OCI-LY3 (cell line): ENCODE data around the gene PSMD14.
A peak's percentile ranks its signal among the peaks of the same experiment; 100 is the strongest.

ENCODE experiments used
- H2AFZ ChIP-seq: fragments of 200-600, 300-600 bp; shearing (Covaris generic); 2 replicates; pipeline ENCODE4 v1.6.0; 2014; ENCODE audit warnings: antibody characterized with exemption, low read depth, low read length
- H3K27ac ChIP-seq: fragments of 200-600, 300-600 bp; sonication (generic); 2 replicates; pipeline ENCODE4 v1.5.1; 2014; ENCODE audit warnings: mild to moderate bottlenecking, low read length, moderate library complexity, mixed read lengths
- H3K27me3 ChIP-seq: fragments of 200-600, 300-600 bp; sonication (generic); 2 replicates; pipeline ENCODE4 v1.6.1; 2014; ENCODE audit warnings: low read depth, low read length, mixed read lengths
- H3K36me3 ChIP-seq: fragments of 200-600, 300-600 bp; sonication (generic); replicated peaks from 2 replicates; pipeline ENCODE3; 2014; ENCODE audit warnings: low read depth, low read length, mixed read lengths
- H3K4me1 ChIP-seq: fragments of 300-600, 200-600 bp; sonication (generic); 2 replicates; pipeline ENCODE4 v1.6.1; 2014; ENCODE audit warnings: low read length, mixed read lengths
- H3K4me2 ChIP-seq: fragments of 200-600, 300-600 bp; sonication (generic); 2 replicates; pipeline ENCODE4 v1.6.1; 2014; ENCODE audit warnings: low read length, mixed read lengths
- H3K4me3 ChIP-seq: fragments of 300-600, 200-600 bp; sonication (generic); 2 replicates; pipeline ENCODE4 v1.5.1; 2014; ENCODE audit warnings: antibody characterized with exemption, mild to moderate bottlenecking, low read length, moderate library complexity
- H3K79me2 ChIP-seq: fragments of 300-600, 200-600 bp; shearing (Covaris generic); 2 replicates; pipeline ENCODE4 v1.6.1; 2014; ENCODE audit warnings: mild to moderate bottlenecking, low read length, mixed read lengths
- H3K9ac ChIP-seq: fragments of 300-600, 200-600 bp; shearing (Covaris generic); 2 replicates; pipeline ENCODE4 v1.6.0; 2014; ENCODE audit warnings: mild to moderate bottlenecking, low read length, moderate library complexity
- H3K9me3 ChIP-seq: fragments of 200-600, 300-600 bp; shearing (Covaris generic); 2 replicates; pipeline ENCODE4 v1.6.1; 2014; ENCODE audit warnings: low read length, mixed read lengths; ENCODE audit not compliant: insufficient read depth
- H4K20me1 ChIP-seq: fragments of 200-600, 300-600 bp; sonication (generic); 2 replicates; pipeline ENCODE4 v1.6.1; 2016; ENCODE audit warnings: low read length, mixed read lengths; ENCODE audit not compliant: insufficient read depth
- EZH2phosphoT487 ChIP-seq: fragments of 200-600 bp; shearing (Covaris generic); IDR thresholded peaks from 2 replicates; pipeline ENCODE4 v1.6.1; 2018; ENCODE audit warnings: antibody characterized with exemption, mixed run types, low read depth
- TF ChIP-seq, protein P1 (sequence below): fragments of 200-600, 300-600 bp; sonication (generic); IDR thresholded peaks from 2 replicates; pipeline ENCODE4 v1.5.1; 2014; ENCODE audit warnings: antibody characterized with exemption, low read length, low read depth

PSMD14 gene

DNA sequence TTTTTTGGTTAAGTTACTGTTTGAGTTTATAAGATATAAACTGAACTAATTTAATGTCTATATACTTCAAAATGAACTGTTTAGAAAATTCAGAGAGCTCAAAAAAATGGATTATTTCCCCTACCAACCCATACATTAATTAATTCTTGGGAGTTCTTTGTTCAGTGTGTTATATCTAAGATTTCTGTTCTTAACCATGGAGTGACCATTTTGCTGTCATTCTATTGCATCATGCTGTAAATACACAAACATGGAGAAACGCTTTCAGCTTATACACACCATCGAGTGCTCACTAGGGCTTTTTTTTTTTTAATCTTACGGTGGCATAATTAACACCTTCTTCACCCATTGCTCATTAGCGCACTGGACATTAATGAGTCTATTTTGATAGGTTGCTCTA is 74.5 kb downstream of the PSMD14 start:
- Histone ChIP-seq H3K4me3 (no peak overlapping the region), H3K27ac (no peak overlapping the region), H3K4me2 (no peak overlapping the region), H3K9me3 (no peaks in the 10 kb centered on the region), H4K20me1 (no peaks in the 10 kb centered on the region), H3K9ac (no peak overlapping the region), H3K79me2 (no peaks in the 10 kb centered on the region), H3K4me1 (peaks cover 25% of the 10 kb centered on the region), H3K36me3 (peaks cover 6% of the 10 kb centered on the region), H3K27me3 (no peaks in the 10 kb centered on the region), H2AFZ (no peak overlapping the region)
- TF ChIP-seq EZH2phosphoT487: no peak
- TF ChIP-seq, protein P1, sequence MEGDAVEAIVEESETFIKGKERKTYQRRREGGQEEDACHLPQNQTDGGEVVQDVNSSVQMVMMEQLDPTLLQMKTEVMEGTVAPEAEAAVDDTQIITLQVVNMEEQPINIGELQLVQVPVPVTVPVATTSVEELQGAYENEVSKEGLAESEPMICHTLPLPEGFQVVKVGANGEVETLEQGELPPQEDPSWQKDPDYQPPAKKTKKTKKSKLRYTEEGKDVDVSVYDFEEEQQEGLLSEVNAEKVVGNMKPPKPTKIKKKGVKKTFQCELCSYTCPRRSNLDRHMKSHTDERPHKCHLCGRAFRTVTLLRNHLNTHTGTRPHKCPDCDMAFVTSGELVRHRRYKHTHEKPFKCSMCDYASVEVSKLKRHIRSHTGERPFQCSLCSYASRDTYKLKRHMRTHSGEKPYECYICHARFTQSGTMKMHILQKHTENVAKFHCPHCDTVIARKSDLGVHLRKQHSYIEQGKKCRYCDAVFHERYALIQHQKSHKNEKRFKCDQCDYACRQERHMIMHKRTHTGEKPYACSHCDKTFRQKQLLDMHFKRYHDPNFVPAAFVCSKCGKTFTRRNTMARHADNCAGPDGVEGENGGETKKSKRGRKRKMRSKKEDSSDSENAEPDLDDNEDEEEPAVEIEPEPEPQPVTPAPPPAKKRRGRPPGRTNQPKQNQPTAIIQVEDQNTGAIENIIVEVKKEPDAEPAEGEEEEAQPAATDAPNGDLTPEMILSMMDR: no peak

DNA sequence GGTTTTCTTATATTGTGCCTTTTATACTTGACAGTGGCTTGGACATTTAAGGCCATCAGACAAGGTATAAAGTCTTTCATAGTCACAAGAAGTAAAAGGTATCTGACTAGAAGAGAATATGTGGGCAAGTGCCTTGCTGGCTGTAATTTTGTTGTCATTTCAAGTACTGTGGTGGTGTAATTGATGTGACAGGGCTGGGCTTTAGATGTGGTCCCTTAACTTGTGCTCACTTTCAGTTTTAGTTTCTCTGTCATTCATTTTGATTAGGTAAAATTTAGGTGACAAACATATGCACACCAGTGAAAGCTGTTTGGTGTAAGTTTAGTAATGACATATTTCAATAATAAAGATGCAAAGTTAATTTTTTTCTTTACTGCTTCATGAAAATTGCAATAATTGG is 76.6 kb downstream of the PSMD14 start:
- TF ChIP-seq, protein P1: no peak
- TF ChIP-seq EZH2phosphoT487: no peak
- Histone ChIP-seq H3K4me3 (no peak overlapping the region), H4K20me1 (0 out of 2 replicates have a peak, but pooled peaks cover 2% of the 10 kb centered on the region), H3K9ac (no peak overlapping the region), H3K9me3 (no peaks in the 10 kb centered on the region), H3K27me3 (no peaks in the 10 kb centered on the region), H2AFZ (no peak overlapping the region), H3K36me3 (peaks cover 11% of the 10 kb centered on the region), H3K4me2 (no peak overlapping the region), H3K4me1 (peaks cover 38% of the 10 kb centered on the region), H3K27ac (no peak overlapping the region), H3K79me2 (peaks cover 4% of the 10 kb centered on the region)

DNA sequence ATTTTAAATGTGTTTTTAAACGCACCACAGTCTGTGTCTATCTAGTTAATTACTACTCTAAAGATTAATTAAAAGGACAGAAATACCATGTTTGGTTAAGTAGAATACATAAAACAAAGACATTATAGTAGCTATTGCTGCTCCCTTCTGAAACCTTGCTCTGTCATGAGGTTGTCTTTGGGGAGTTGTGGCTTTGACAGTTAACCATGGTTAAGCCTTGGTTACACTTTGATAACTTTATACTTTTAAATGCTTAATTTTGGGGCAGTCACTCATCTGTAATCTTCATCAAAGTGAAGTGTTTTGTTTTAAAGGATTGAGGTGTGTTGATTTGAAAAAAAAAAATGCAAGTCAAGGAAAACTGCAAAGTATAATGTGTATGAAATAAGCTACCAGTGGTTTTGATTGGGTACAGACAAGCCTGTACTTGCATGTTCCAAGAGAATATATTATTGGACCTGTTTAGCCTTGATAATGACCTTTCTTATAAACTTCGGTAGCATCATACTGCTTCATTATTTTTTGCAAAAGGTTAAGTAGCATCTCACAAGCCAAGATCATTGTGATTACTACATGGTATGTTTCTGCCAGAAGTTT is 78.1 kb downstream of the PSMD14 start:
- H4K20me1 ChIP-seq: 0 out of 2 replicates have a peak, but pooled peaks cover 2% of the 10 kb centered on the region
- H3K79me2 ChIP-seq: peaks cover 4% of the 10 kb centered on the region
- H3K27ac ChIP-seq: no peak overlapping the region
- H3K27me3 ChIP-seq: no peaks in the 10 kb centered on the region
- peaks cover 45% of the 10 kb centered on the region for H3K4me1 ChIP-seq
- no peaks in the 10 kb centered on the region for H3K9me3 ChIP-seq
- no peak overlapping the region for H2AFZ ChIP-seq
- H3K36me3 ChIP-seq: peaks cover 17% of the 10 kb centered on the region
- no peak overlapping the region for H3K4me2 ChIP-seq
- no peak for TF ChIP-seq EZH2phosphoT487
- TF ChIP-seq, protein P1: no peak
- no peak overlapping the region for H3K4me3 ChIP-seq
- no peak overlapping the region for H3K9ac ChIP-seq

DNA sequence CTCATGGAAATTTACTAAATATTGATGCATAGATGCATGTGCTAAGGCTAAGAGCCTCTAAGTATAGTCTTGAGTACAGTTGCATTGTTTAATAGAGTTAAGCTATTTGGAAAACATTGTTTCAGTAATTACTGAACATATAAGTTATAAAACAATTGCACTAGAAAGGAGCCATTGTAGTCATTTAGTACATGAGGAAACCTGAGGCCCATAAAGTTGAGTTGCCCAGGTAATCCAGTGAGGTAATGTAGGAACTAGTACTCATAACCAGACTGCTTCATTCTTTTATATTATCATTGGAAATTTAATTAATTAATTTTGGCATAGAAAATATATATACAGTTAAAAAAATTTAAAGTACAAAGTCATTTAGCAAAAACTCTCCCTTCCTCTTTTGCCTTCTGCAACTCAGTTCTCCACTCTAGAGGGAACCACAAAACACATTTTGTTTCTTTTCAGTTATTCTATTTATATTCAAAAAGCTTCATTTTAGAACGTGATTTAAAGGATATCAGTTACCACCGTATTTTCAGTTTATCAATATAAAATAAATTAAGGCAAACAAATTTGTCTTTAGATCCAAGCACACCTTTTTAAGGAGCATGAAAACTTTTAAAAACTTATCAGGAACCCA is 80.0 kb downstream of the PSMD14 start:
- Histone ChIP-seq H3K79me2 (peaks cover 4% of the 10 kb centered on the region), H3K4me2 (peak overlapping the region; percentile 69), H3K36me3 (peaks cover 25% of the 10 kb centered on the region), H3K9ac (no peak overlapping the region), H3K9me3 (no peaks in the 10 kb centered on the region), H4K20me1 (0 out of 2 replicates have a peak, but pooled peaks cover 2% of the 10 kb centered on the region), H3K27ac (peak overlapping the region; percentile 39), H3K27me3 (no peaks in the 10 kb centered on the region), H2AFZ (no peak overlapping the region), H3K4me3 (peak overlapping the region; percentile 24; the same call in 1 of the 2 replicates), H3K4me1 (peaks cover 45% of the 10 kb centered on the region)
- TF ChIP-seq, protein P1: no peak
- no peak for TF ChIP-seq EZH2phosphoT487
